ENCODE results near the gene ATP6V0E1.

DNA sequence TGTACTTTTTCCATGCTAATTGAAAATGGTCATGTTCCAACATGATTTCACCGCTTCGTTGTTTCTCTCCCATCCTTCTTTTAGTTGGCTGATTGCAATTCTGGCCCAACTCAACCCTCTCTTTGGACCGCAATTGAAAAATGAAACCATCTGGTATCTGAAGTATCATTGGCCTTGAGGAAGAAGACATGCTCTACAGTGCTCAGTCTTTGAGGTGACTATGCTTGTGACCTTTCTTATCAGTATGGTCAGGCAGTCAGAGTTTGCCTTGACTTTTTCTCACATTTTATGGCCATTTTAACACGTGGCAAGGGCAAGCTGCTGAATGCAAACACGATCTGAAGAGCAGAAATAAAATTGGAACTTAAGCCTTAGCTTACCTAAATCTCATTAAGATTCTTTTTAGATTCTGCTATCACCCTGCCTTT, 36.6 kb downstream of the ATP6V0E1 start:
- TF ChIP-seq, protein P1, sequence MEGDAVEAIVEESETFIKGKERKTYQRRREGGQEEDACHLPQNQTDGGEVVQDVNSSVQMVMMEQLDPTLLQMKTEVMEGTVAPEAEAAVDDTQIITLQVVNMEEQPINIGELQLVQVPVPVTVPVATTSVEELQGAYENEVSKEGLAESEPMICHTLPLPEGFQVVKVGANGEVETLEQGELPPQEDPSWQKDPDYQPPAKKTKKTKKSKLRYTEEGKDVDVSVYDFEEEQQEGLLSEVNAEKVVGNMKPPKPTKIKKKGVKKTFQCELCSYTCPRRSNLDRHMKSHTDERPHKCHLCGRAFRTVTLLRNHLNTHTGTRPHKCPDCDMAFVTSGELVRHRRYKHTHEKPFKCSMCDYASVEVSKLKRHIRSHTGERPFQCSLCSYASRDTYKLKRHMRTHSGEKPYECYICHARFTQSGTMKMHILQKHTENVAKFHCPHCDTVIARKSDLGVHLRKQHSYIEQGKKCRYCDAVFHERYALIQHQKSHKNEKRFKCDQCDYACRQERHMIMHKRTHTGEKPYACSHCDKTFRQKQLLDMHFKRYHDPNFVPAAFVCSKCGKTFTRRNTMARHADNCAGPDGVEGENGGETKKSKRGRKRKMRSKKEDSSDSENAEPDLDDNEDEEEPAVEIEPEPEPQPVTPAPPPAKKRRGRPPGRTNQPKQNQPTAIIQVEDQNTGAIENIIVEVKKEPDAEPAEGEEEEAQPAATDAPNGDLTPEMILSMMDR (IDR thresholded peaks at IDR 0.05; ENCODE audit: insufficient read depth, low read length, poor library complexity, severe bottlenecking), result no peak
- no peak for TF ChIP-seq EZH2phosphoT487 (conservative IDR thresholded peaks at IDR 0.05; ENCODE audit: low read length)

Data from SU-DHL-6 (cell line).